Keratinocyte (primary cell): ENCODE measurements around the gene F11.

Source experiments
- EZH2 ChIP-seq: IDR thresholded peaks from one replicate; pipeline ENCODE4 v1.6.1; 2012; ENCODE audit warnings: inconsistent platforms, mild to moderate bottlenecking, low read length, moderate library complexity
- TF ChIP-seq, protein P1 (sequence below), 3 experiments: IDR thresholded peaks in 1 of 3; conservative IDR thresholded peaks in 1 of 3; optimal IDR thresholded peaks in 1 of 3; 2 replicates in 2 of 3; 3 replicates in 1 of 3; pipeline versions ENCODE3 to v1.5.1; 2011; ENCODE audit warnings: low read length in 3 of 3, mild to moderate bottlenecking in 3 of 3, moderate library complexity in 2 of 3, control low read depth in 1 of 3, inconsistent platforms in 1 of 3; ENCODE audit not compliant: insufficient read depth in 2 of 3; ENCODE audit errors: extremely low read depth in 1 of 3

DNA sequence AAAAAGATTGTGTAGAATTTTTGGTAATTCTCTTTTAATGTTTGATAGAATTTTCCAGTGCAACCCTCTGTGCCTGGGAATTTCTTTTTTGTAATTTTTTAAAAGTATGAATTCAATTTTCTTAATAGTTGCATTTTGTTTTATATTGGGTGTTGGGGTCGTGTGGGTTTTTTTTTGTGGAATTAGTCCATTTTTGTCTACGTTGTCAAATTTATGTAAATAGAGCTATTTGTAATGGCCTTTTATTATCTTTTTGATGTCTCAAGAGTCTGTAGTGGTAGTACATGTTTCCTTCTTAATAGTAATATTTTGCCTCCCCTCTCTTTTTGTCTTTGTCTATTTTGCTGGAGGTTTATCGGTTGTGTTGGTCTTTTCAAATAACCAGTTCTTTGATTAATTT, 64.4 kb downstream of the F11 start:
- TF ChIP-seq, protein P1, sequence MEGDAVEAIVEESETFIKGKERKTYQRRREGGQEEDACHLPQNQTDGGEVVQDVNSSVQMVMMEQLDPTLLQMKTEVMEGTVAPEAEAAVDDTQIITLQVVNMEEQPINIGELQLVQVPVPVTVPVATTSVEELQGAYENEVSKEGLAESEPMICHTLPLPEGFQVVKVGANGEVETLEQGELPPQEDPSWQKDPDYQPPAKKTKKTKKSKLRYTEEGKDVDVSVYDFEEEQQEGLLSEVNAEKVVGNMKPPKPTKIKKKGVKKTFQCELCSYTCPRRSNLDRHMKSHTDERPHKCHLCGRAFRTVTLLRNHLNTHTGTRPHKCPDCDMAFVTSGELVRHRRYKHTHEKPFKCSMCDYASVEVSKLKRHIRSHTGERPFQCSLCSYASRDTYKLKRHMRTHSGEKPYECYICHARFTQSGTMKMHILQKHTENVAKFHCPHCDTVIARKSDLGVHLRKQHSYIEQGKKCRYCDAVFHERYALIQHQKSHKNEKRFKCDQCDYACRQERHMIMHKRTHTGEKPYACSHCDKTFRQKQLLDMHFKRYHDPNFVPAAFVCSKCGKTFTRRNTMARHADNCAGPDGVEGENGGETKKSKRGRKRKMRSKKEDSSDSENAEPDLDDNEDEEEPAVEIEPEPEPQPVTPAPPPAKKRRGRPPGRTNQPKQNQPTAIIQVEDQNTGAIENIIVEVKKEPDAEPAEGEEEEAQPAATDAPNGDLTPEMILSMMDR (optimal IDR thresholded peaks at IDR 0.05 in 1 of 3, IDR thresholded peaks at IDR 0.05 in 1 of 3, conservative IDR thresholded peaks at IDR 0.05 in 1 of 3; ENCODE audit: extremely low read depth in 1 of 3, insufficient read depth in 2 of 3, low read length in 3 of 3) = no peak
- no peak for TF ChIP-seq EZH2
